Neural progenitor cell (in vitro differentiated cells): Measurements from ENCODE around the gene NEDD4L. TPM values are rescaled to one million over a fixed set of nuclear protein-coding genes. Genes with fewer than 3 reads are reported as not detected.

Source experiments
- DNase-seq: peaks from one replicate; pipeline ENCODE4 v3.0.0-alpha.2; 2016; ENCODE audit warnings: low spot score
- H2AFZ ChIP-seq: fragments of 200-600 bp; sonication (generic); replicated peaks from 2 replicates; pipeline ENCODE4 v1.6.1; 2016; ENCODE audit warnings: antibody characterized with exemption
- H3F3A ChIP-seq: fragments of 200-600 bp; sonication (generic); 2 replicates; pipeline ENCODE4 v1.6.1; 2016; ENCODE audit warnings: antibody characterized with exemption, low read depth
- H3K27ac ChIP-seq: fragments of 200-600 bp; sonication (generic); 2 replicates; pipeline ENCODE4 v1.5.1; 2016; ENCODE audit warnings: mild to moderate bottlenecking
- H3K27me3 ChIP-seq: fragments of 200-600 bp; sonication (generic); 2 replicates; pipeline ENCODE4 v1.6.1; 2016; ENCODE audit warnings: mild to moderate bottlenecking, moderate library complexity
- H3K36me3 ChIP-seq: fragments of 200-600 bp; sonication (generic); 2 replicates; pipeline ENCODE4 v1.5.1; 2016
- H3K4me1 ChIP-seq: fragments of 200-600 bp; sonication (generic); 2 replicates; pipeline ENCODE4 v1.6.1; 2016; ENCODE audit warnings: mixed run types
- H3K4me2 ChIP-seq: fragments of 200-600 bp; sonication (generic); 2 replicates; pipeline ENCODE4 v1.6.1; 2016
- H3K4me3 ChIP-seq: fragments of 200-600 bp; sonication (generic); 2 replicates; pipeline ENCODE4 v1.5.1; 2016
- H3K79me2 ChIP-seq: fragments of 200-600 bp; sonication (generic); 2 replicates; pipeline ENCODE4 v1.6.1; 2016; ENCODE audit warnings: low read depth
- H3K9ac ChIP-seq: fragments of 200-600 bp; sonication (generic); 2 replicates; pipeline ENCODE4 v1.6.1; 2016
- H3K9me3 ChIP-seq: fragments of 200-600 bp; sonication (generic); 2 replicates; pipeline ENCODE4 v1.5.1; 2016; ENCODE audit warnings: low read depth
- H4K20me1 ChIP-seq: fragments of 200-600 bp; sonication (generic); 2 replicates; pipeline ENCODE4 v1.6.1; 2016; ENCODE audit warnings: low read depth
- H3K27ac Mint-ChIP-seq: 3 replicates; pipeline ENCODE4 v1.8.0; 2021; ENCODE audit warnings: mixed read lengths
- H3K27me3 Mint-ChIP-seq: 2 replicates; pipeline ENCODE4 v1.8.0; 2022; ENCODE audit warnings: low read depth, mild to moderate bottlenecking, inconsistent platforms, moderate library complexity, mixed read lengths; ENCODE audit not compliant: insufficient read depth
- H3K36me3 Mint-ChIP-seq: 3 replicates; pipeline ENCODE4 v1.8.0; 2021; ENCODE audit warnings: mixed read lengths
- H3K4me1 Mint-ChIP-seq: 3 replicates; pipeline ENCODE4 v1.8.0; 2021; ENCODE audit warnings: mixed read lengths
- H3K4me3 Mint-ChIP-seq: 3 replicates; pipeline ENCODE4 v1.8.0; 2021; ENCODE audit warnings: mild to moderate bottlenecking, moderate library complexity, mixed read lengths
- H3K9me3 Mint-ChIP-seq: 3 replicates; pipeline ENCODE4 v1.8.0; 2020; ENCODE audit warnings: mixed read lengths
- CTCF ChIP-seq: fragments of 200-600 bp; sonication (generic); IDR thresholded peaks from 2 replicates; pipeline ENCODE4 v1.5.1; 2017; ENCODE audit warnings: antibody characterized with exemption, mild to moderate bottlenecking
- EZH2 ChIP-seq: fragments of 200-600 bp; sonication (generic); IDR thresholded peaks from 2 replicates; pipeline ENCODE4 v1.6.1; 2017; ENCODE audit warnings: antibody characterized with exemption, mild to moderate bottlenecking, moderate library complexity
- EZH2phosphoT487 ChIP-seq: fragments of 200-600 bp; sonication (generic); IDR thresholded peaks from 2 replicates; pipeline ENCODE4 v1.6.1; 2017; ENCODE audit warnings: antibody characterized with exemption
- total RNA-seq: library from RNA; depleted of rRNA; stranded (reverse); fragments of >200 nt; gene quantifications from 2 replicates; pipeline ENCODE4 v1.2.3, GENCODE V29; 2015; ENCODE audit warnings: low replicate concordance

Gene NEDD4L
- total RNA-seq, 1 donor from 2014 or later, result 55.5 TPM

- Mint-ChIP-seq H3K27me3 (no peaks in the 10 kb centered on the region), H3K9me3 (peaks cover 3% of the 10 kb centered on the region), H3K4me3 (no peak overlapping the region), H3K27ac (no peak overlapping the region), H3K36me3 (peaks cover 6% of the 10 kb centered on the region), H3K4me1 (peaks cover 17% of the 10 kb centered on the region)
- Histone ChIP-seq H3K27me3 (no peaks in the 10 kb centered on the region), H3K4me3 (no peak overlapping the region), H3K36me3 (no peaks in the 10 kb centered on the region), H3F3A (peaks cover 9% of the 10 kb centered on the region), H4K20me1 (peaks cover 87% of the 10 kb centered on the region), H2AFZ (no peak overlapping the region), H3K4me2 (peak overlapping the region; percentile 43), H3K79me2 (peaks cover 38% of the 10 kb centered on the region), H3K4me1 (peaks cover 33% of the 10 kb centered on the region), H3K9me3 (no peaks in the 10 kb centered on the region), H3K9ac (no peak overlapping the region), H3K27ac (no peak overlapping the region)
- no peak for DNase-seq
- TF ChIP-seq EZH2 (no peak), CTCF (no peak), EZH2phosphoT487 (no peak)
Measured at GRCh38 chr18:58102018-58102417, 58.0 kb downstream of the NEDD4L start.

- H3K4me3 ChIP-seq, result no peak overlapping the region
- TF ChIP-seq EZH2phosphoT487, result no peak
- TF ChIP-seq CTCF, result no peak
- TF ChIP-seq EZH2, result no peak
- peaks cover 5% of the 10 kb centered on the region for H3K9me3 Mint-ChIP-seq
- peaks cover 83% of the 10 kb centered on the region for H4K20me1 ChIP-seq
- H2AFZ ChIP-seq, result no peak overlapping the region
- no peak overlapping the region for H3K27ac ChIP-seq
- no peaks in the 10 kb centered on the region for H3K27me3 Mint-ChIP-seq
- H3F3A ChIP-seq, result peaks cover 9% of the 10 kb centered on the region
- peaks cover 8% of the 10 kb centered on the region for H3K36me3 Mint-ChIP-seq
- H3K4me1 Mint-ChIP-seq, result peaks cover 17% of the 10 kb centered on the region
- peaks cover 31% of the 10 kb centered on the region for H3K79me2 ChIP-seq
- no peak overlapping the region for H3K9ac ChIP-seq
- no peak overlapping the region for H3K27ac Mint-ChIP-seq
- no peak overlapping the region for H3K4me2 ChIP-seq
- DNase-seq, result no peak
- no peaks in the 10 kb centered on the region for H3K27me3 ChIP-seq
- peaks cover 31% of the 10 kb centered on the region for H3K4me1 ChIP-seq
- no peaks in the 10 kb centered on the region for H3K36me3 ChIP-seq
- no peak overlapping the region for H3K4me3 Mint-ChIP-seq
- H3K9me3 ChIP-seq, result no peaks in the 10 kb centered on the region
Measured at GRCh38 chr18:58102875-58103274, 58.8 kb downstream of the NEDD4L start.

- H3K4me1 ChIP-seq, result peaks cover 31% of the 10 kb centered on the region
- H3K9me3 ChIP-seq, result no peaks in the 10 kb centered on the region
- no peak overlapping the region for H3K27ac Mint-ChIP-seq
- no peaks in the 10 kb centered on the region for H3K27me3 Mint-ChIP-seq
- H4K20me1 ChIP-seq, result peaks cover 79% of the 10 kb centered on the region
- no peak overlapping the region for H3K4me3 ChIP-seq
- no peaks in the 10 kb centered on the region for H3K27me3 ChIP-seq
- H3K27ac ChIP-seq, result no peak overlapping the region
- peaks cover 17% of the 10 kb centered on the region for H3K4me1 Mint-ChIP-seq
- H3K36me3 ChIP-seq, result no peaks in the 10 kb centered on the region
- peaks cover 8% of the 10 kb centered on the region for H3K36me3 Mint-ChIP-seq
- H3K4me3 Mint-ChIP-seq, result no peak overlapping the region
- peaks cover 5% of the 10 kb centered on the region for H3K9me3 Mint-ChIP-seq
- no peak for DNase-seq
- TF ChIP-seq EZH2, result no peak
- no peak for TF ChIP-seq CTCF
- no peak for TF ChIP-seq EZH2phosphoT487
- H3K79me2 ChIP-seq, result peaks cover 31% of the 10 kb centered on the region
- no peak overlapping the region for H3K4me2 ChIP-seq
- H3F3A ChIP-seq, result peaks cover 9% of the 10 kb centered on the region
- no peak overlapping the region for H2AFZ ChIP-seq
- H3K9ac ChIP-seq, result no peak overlapping the region
Measured at GRCh38 chr18:58103339-58103985, 59.4 kb downstream of the NEDD4L start.
